HUDEP-2 (cell line): ENCODE measurements around the gene EPS8.
A peak's percentile ranks its signal among the peaks of the same experiment; 100 is the strongest.

ENCODE experiments used
- DNase-seq, 76 experiments: peaks; one replicate each; lab custom pipeline; 2025; ENCODE audit not compliant: unreplicated experiment in 76 of 76; lab: John Stamatoyannopoulos, UW

The EPS8 gene

DNA sequence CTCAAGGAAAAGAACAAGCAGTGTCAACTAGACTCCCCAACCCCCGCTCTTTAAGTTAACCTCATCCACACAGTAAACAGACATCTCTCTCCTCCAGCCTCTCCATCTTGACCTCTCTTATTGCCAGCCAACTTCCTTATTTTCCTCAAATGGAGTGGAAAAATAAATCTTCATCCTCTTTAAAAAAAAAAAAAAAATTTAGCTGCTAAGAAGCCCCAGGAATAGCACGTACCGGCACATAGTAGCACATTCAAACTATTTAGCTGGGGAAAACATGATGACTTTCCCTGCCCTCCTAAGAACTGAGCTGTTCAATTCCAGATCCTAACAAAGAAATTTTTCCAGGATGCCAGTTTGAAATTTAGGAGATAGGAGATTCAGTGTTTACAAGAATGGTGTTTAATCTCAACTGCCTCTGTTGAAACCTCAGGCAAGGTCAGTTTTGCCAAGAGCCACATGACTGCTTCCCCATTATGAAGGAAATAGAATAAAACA is 90.8 kb downstream of the EPS8 start:
- no peak for DNase-seq

- DNase-seq: no peak
Measured at GRCh38 chr12:15697201-15697600, 92.0 kb downstream of the EPS8 start.

GRCh38 chr12:15693228-15693911 is 95.8 kb downstream of the EPS8 start:
- DNase-seq: no peak

DNA sequence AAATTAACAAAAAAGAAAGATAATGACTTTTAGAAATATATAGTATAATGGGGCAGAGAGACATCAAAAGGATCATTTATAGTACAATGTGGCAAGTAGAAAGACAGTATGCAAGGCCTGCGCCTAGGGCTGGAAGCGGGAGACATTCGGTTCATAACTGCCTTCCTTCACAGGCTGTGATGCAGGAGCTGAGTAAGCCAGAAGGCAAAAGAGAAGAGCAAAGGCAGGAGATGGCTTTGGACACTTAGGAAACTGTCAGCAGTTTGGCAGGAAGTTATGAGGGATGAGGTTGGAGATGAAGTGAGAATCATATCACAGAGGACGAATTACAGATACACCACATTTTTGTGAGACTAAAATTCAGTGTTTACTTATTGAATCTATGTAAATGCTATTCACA is 97.8 kb downstream of the EPS8 start:
- DNase-seq: no peak

DNA sequence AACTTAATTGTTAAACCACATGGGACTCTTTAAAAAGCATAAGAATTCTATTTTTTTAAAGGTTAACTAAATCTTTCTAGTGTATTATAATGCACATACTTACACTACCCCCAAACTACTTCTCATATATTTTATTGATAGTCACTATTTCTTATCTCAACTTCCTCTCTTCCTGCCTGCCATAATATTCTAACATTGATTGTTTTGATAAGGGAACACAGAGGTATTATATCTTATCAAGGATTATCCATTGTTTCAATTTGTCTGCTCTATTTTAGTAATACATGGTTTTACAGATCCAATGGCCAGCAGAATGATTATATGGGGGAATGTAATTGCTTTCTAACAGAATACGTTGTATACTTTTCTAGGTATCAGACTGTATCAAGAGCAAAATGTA is 98.9 kb downstream of the EPS8 start:
- DNase-seq: no peak

DNA sequence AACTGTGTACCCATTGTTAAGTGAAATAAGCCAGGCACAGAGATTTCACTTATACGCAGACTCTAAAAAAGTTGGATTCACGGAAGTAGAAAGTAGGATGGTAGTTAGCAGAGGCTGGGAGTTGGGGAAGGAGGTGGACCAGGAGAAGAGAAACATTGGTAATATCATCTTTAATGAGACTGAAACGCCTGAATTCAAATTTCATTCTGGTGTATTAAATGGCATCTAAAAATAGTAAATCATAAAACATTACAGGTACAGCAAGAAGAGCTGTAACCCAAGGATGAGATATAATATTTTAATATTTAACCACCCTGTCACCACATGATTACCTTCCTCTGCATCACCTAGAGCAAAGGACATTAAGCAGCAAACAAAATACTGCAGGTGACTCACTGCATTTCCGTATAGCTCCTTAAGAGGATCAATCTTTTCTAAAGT is 99.4 kb downstream of the EPS8 start:
- no peak for DNase-seq

DNA sequence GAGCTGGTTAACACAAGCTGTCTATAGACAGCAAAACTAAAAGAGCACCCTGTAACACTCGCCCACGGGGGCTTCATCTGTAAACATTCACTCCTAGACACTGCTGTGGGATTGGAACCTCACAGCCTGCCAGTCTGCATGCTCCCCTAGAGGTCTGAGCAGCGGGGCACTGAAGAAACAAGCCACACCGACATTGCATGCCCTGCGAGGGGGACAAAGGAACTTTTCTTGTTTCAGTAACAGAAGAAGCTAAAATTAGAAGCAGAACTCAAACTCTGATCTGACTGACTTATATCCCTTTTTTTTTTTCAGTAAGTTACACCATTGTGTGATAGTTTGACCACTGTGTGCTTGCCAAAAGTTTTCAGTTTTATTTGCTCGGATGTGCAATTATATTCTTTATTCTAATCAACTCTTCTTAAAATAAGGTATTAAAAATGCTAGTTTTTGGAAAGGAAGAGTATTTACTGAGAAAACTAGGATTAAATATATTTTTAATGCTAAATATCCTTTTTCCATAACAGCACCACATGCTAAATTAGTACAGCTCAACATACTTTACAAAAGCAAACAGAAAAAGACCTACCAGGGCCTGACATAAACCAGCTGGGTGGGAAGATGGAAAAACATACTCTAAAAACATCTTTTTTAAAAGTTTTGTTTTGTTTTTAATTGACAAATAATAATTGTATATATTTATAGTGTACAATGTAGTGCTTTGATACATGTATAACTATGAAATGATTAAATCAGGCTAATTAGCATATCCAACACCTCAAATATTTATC is 100.2 kb downstream of the EPS8 start:
- no peak for DNase-seq

DNA sequence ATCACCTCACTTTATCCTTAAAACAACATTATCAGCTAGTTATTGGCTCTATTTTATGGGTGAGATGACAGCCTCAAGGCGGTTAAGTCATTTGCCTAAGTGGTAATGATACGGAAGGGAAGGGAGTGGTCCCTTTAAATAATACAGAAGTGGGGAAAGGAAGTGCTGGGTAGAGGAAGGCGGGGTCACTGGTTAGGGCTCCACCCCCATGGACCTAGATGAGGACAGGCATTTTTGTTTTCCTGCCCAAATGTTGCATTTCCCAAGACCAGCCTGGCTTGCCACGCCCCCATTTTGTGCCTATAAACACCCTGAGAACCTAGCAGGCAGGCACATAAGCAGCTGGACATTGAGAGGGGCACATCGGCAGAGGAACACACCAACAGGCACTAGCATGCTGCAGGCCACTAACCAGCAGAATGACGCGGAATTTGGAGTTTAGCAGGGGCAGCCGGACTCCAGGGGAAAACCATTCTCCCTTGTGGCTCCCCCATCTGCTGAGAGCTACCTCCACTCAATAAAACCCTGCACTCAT is 100.9 kb downstream of the EPS8 start:
- peak in 1 of 76 experiments; percentile 3 for DNase-seq

DNA sequence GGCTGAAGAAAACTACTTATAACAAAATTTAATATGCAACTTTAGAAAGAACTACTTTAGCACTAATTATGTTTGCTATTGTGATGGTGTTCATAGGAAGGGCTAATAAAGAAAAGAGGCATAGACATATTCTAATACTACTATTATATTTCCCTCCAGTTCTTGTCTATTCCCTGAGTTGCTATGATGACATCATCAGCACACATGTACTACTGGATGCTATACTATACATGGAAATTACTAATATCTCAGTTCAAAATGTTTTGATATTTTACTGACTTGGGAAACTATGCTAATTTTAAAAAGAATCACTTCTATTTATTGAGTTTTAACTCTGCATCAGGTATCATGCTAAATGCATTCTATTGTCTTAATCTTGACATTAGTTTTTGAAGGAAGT is 101.6 kb downstream of the EPS8 start:
- no peak for DNase-seq

DNA sequence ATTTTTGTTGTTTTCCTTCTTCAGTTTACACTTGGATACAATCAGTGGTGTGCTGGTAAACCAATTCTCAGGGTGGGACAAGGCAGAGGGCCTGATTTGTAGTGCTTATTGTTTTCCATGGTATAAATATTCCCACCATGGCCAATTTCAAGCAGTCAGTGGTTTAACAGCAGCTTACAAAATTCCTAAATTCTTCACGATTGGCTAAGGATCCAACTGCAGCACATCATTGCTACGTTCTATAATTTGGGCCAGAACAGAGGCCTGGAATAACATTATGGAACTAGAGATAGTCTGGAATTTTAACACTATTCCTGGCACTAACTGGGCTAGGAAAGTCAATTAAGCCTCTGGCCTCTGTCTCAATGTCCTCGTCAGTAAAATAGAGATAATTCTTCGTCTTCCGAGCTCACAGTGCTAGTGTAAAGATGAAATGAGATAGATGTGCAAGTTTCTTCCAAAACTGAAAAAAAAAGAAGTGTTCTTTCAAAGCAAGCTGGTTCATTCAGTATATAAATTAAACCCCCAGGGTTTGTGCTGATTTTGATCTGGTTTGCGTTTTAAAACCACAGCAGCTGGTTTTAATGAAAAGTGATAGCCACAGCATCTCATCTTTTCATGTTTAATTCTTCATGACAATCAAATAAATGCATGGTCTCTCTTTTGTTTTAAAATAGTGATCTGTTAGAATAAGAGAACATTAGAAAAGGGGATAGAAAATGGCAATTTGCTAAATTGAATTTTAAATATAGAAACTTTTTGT is 104.1 kb downstream of the EPS8 start:
- no peak for DNase-seq

GRCh38 chr12:15682826-15683225 is 106.4 kb downstream of the EPS8 start:
- DNase-seq: no peak

DNA sequence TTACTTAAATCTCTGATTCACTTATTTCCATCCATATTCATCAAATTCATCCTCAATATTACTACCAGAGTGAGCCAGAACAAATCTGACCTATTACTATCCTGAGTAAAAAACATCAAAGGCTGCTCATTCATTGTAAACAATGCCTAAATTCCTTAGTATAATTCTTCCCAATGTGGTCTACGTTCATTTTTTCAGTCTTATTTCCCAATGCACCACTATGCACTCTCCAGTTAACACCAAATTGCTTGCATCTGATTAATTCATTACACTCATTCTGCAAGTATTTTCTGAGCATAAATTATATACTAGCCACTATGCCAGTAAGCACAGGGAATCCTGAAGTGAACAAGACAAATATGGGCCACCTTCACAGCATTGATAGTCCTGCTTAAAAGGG is 110.0 kb downstream of the EPS8 start:
- DNase-seq: no peak

GRCh38 chr12:15677726-15678201 is 111.4 kb downstream of the EPS8 start:
- no peak for DNase-seq

GRCh38 chr12:15677228-15677627 is 112.0 kb downstream of the EPS8 start:
- DNase-seq: no peak

- no peak for DNase-seq
Measured at GRCh38 chr12:15672671-15673270, 116.4 kb downstream of the EPS8 start.

DNA sequence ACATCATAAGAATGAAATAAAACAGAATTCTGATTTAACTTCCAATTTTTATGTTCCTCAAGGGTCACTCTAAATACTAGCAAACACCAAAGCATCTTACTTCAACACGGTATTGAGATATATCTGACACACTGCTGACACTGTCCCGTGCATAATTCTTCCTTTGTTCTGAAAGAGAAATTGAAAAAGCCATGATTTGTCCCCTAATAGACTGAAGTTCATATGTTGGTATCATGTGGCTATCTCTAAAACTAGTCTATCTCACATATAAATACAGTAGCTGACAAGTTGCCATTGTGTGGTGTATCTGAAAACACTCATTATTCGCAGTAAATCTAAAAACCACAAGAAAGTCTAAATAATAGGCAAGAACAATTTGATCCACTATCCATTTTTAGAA is 118.4 kb downstream of the EPS8 start:
- DNase-seq: no peak

DNA sequence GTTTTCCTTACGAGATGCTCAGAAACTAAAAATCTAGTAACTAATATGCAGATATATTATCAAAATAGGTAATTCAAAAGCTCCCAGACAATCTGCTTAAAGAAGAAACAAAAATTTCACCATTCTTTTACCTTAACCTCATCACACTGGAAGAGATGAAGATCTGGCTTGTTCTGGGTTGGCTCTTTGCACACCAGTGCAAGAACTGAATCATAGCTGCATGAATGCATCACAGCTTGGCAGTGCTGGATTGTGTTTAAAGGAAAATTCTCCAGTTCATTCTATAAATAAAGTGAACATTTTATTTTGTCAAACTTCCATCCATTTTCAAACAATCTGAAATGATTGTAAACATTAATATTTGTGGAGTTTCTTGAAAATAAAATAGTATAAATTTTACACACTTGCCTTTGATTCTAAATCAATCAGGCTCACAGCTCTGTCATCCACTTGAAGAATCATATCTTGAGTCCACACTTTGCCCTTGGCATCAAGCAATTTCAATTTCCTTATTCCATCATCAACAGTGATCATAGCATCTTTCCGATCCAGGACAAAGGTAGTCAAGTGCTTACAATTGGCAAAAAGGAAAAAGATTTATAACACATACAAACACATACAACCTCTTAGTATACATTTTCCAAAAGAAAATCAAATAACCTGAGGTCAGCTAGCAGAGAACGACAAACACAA is 119.8 kb downstream of the EPS8 start:
- no peak for DNase-seq

- DNase-seq: no peak
Measured at GRCh38 chr12:15664491-15664890, 124.7 kb downstream of the EPS8 start.

DNA sequence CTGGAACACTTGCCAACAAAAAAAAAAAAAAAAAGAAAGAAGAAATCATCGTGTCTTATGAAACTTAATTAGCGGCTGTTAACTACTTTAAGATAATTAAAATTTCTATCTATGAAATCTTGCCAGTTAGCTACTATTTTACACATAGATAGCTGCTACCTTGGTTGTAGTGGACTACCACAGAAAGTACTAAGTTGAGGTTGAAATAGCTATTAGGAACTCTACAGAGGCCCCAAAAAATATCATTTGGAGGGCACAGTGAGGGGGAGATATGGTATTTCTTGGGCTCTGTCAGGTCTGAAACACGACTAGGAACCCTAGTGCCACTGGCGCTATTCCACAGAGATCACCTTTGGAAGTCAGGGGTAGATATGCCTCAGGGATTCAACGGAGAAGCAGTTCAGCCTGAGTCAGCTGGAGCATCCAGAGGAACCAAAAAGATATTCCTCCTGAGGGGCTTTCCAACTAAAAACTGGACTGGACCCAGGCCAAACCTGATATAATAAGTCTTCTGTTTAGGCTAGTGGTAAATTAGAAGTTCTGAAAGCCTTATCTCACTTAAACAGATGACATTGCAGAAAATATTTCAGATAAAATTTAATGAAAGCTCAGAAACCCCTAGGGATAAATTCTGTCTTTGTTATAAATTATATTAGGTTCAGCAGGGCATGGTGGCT is 126.1 kb downstream of the EPS8 start:
- DNase-seq: no peak
